Calu3 (cell line): Measurements from ENCODE around the gene APOC3. TPM values are rescaled to one million over a fixed set of nuclear protein-coding genes. Genes with fewer than 3 reads are reported as not detected.

Experiments used
- BruUV-seq: library from RNA; stranded (reverse); fragments of 400-500 nt; replicated peaks from 2 replicates; lab custom pipeline; 2021; lab: Mats Ljungman, UMichigan
- CTCF ChIA-PET: fragments of 300-600 bp; sonication (Branson Sonifier 250); formaldehyde crosslinking; loops from one replicate; lab custom pipeline; 2022; ENCODE audit warnings: antibody characterized with exemption; lab: Charles Lee
- DNase-seq: peaks from one replicate; pipeline ENCODE4 v3.0.0; 2022
- H3K27ac Mint-ChIP-seq: one replicate; pipeline ENCODE4 v1.8.0; 2022; ENCODE audit warnings: mixed read lengths; ENCODE audit not compliant: unreplicated experiment
- H3K27me3 Mint-ChIP-seq: one replicate; pipeline ENCODE4 v1.8.0; 2022; ENCODE audit warnings: mixed read lengths; ENCODE audit not compliant: unreplicated experiment
- H3K36me3 Mint-ChIP-seq: one replicate; pipeline ENCODE4 v1.8.0; 2022; ENCODE audit warnings: mild to moderate bottlenecking, moderate library complexity, mixed read lengths; ENCODE audit not compliant: insufficient read depth, unreplicated experiment
- H3K4me1 Mint-ChIP-seq: one replicate; pipeline ENCODE4 v1.8.0; 2022; ENCODE audit warnings: mild to moderate bottlenecking, low read depth, mixed read lengths; ENCODE audit not compliant: unreplicated experiment
- H3K4me3 Mint-ChIP-seq: one replicate; pipeline ENCODE4 v1.8.0; 2022; ENCODE audit warnings: mild to moderate bottlenecking, low read depth, moderate library complexity, mixed read lengths; ENCODE audit not compliant: unreplicated experiment
- H3K9me3 Mint-ChIP-seq: one replicate; pipeline ENCODE4 v1.8.0; 2022; ENCODE audit warnings: low read depth, mixed read lengths; ENCODE audit not compliant: unreplicated experiment
- intact Hi-C: fragments of 100-400 bp; cut with micrococcal nuclease; formaldehyde crosslinking; loops from one replicate; pipeline ENCODE4 v1.10.0; 2022; ENCODE audit not compliant: unreplicated experiment
- total RNA-seq: library from RNA; stranded (reverse); gene quantifications from 2 replicates; pipeline ENCODE4 v1.2.3, GENCODE V29; 2022
- TF ChIP-seq, protein P1 (sequence below): fragments of 200-600 bp; IDR thresholded peaks from one replicate; pipeline ENCODE4 v1.8.0; 2022; ENCODE audit warnings: antibody characterized with exemption; ENCODE audit not compliant: unreplicated experiment

Gene APOC3
- total RNA-seq, 1 experiment from 2014 or later = not detected

DNA sequence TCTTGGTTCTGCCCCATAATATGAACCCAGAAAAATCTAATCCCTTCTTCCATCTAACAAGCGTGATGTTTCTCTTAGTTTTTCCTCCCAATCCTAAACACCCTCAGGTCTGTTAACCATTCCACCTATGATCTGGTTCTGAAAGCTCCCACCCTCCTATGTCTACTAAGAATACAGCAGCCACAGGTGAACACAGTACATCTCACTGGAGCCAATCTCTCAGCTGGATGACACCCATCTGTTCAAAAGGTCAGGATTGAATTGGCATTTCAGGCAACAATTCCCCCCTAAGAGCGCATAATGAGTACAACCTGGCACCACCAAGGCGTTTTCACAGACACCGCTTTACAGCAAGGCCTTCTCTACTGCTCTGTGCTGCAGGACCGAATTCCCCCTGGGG is 26.7 kb downstream of the APOC3 start:
- intact Hi-C loops = no loop called here
- CTCF ChIA-PET = no interaction called here
- Mint-ChIP-seq H3K4me1 (peaks cover 8% of the 10 kb centered on the region), H3K4me3 (no peak overlapping the region), H3K27ac (no peak overlapping the region), H3K9me3 (no peaks in the 10 kb centered on the region), H3K27me3 (no peaks in the 10 kb centered on the region), H3K36me3 (no peaks in the 10 kb centered on the region)
- no peak for DNase-seq
- BruUV-seq = no TSS peak
- TF ChIP-seq, protein P1, sequence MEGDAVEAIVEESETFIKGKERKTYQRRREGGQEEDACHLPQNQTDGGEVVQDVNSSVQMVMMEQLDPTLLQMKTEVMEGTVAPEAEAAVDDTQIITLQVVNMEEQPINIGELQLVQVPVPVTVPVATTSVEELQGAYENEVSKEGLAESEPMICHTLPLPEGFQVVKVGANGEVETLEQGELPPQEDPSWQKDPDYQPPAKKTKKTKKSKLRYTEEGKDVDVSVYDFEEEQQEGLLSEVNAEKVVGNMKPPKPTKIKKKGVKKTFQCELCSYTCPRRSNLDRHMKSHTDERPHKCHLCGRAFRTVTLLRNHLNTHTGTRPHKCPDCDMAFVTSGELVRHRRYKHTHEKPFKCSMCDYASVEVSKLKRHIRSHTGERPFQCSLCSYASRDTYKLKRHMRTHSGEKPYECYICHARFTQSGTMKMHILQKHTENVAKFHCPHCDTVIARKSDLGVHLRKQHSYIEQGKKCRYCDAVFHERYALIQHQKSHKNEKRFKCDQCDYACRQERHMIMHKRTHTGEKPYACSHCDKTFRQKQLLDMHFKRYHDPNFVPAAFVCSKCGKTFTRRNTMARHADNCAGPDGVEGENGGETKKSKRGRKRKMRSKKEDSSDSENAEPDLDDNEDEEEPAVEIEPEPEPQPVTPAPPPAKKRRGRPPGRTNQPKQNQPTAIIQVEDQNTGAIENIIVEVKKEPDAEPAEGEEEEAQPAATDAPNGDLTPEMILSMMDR = no peak

DNA sequence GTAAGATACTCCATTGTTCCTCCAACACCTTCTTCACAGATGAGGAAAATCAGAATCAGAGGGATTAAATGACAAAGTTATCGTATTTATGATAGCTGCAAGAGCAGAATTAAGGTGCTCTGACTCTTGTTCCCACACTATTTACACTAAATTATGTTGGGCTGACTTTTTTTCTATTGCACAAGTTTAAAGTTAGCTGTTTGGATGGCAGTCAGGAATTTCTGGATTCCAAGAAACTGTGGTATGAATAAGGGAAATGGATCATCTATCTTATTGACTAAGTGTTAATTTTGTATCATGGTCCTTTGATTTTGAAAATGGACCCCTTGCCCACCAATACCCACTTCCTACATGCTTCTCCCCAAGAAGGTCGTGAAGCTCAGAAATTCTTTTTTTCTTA is 27.6 kb downstream of the APOC3 start:
- Mint-ChIP-seq H3K27ac (no peak overlapping the region), H3K36me3 (no peaks in the 10 kb centered on the region), H3K9me3 (no peaks in the 10 kb centered on the region), H3K4me1 (peaks cover 7% of the 10 kb centered on the region), H3K4me3 (no peak overlapping the region), H3K27me3 (no peaks in the 10 kb centered on the region)
- intact Hi-C loops = no loop called here
- no TSS peak for BruUV-seq
- DNase-seq = no peak
- TF ChIP-seq, protein P1 = no peak
- CTCF ChIA-PET = no interaction called here

DNA sequence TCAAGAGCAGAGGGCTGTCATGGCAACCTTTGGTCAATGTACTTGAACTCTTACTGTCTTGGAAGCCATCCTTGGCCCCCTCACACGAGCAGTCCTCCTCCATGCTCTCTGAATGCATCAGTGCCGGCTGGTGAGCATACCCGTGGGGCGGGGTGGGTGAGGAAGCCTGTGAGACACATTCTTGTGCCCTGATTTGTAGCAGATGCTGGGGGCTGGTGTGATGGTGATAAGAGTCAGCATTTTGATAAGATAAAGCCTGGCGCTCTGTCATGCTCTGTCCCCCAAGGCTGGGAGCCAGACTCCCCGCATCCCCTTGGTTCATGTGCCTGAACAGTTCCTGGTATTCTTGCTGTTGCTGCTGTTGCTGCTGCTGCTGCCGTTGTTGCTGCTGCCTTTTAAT is 28.2 kb downstream of the APOC3 start:
- TF ChIP-seq, protein P1 = no peak
- H3K27me3 Mint-ChIP-seq = no peaks in the 10 kb centered on the region
- CTCF ChIA-PET = no interaction called here
- no peaks in the 10 kb centered on the region for H3K36me3 Mint-ChIP-seq
- intact Hi-C loops = no loop called here
- no peaks in the 10 kb centered on the region for H3K9me3 Mint-ChIP-seq
- H3K27ac Mint-ChIP-seq = no peak overlapping the region
- DNase-seq = no peak
- no peak overlapping the region for H3K4me3 Mint-ChIP-seq
- peaks cover 1% of the 10 kb centered on the region for H3K4me1 Mint-ChIP-seq
- BruUV-seq = no TSS peak

DNA sequence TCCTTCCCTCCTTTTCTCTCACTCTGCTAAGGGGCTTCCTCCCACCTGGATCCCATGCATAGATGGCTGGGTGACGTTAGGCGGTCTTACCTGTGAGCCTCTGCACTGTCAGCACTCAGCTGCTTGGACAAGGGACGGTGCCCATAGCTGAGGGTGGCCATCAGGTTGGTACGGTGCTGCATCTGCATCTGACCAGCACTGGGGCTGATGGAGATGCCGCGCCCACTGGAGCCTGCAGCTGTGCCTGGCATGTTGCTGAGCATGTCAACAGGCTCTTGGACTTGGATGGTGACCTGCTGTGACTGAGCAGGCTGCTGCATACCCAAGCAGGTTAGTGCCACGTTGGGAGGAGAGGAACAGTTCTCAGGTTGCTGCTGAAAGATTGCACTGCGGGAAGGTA is 29.5 kb downstream of the APOC3 start:
- Mint-ChIP-seq H3K9me3 (no peaks in the 10 kb centered on the region), H3K27ac (no peak overlapping the region), H3K4me3 (no peak overlapping the region), H3K4me1 (no peaks in the 10 kb centered on the region), H3K36me3 (peaks cover 2% of the 10 kb centered on the region), H3K27me3 (no peaks in the 10 kb centered on the region)
- no TSS peak for BruUV-seq
- DNase-seq = no peak
- TF ChIP-seq, protein P1 = no peak
- CTCF ChIA-PET = no interaction called here
- intact Hi-C loops = no loop called here

DNA sequence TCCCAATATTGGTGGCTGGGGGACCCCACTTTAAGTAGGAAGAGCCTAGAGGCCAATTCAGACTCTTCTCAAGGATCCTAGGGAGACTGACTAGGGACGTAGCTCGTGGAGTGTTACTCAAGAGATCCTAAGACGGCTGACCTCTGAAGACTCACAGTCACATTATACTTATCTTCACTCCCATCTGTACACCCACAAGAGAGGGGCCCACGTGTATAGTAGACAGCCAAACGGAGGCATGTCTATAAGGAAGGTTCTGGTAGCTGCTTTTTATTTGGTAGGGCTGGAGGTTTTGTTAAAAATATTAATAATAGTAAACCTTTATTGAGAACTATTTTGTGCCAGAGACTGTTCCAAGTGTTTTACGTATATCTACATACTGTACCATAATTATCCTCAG is 30.6 kb downstream of the APOC3 start:
- Mint-ChIP-seq H3K9me3 (no peaks in the 10 kb centered on the region), H3K27me3 (no peaks in the 10 kb centered on the region), H3K4me1 (no peaks in the 10 kb centered on the region), H3K4me3 (no peak overlapping the region), H3K27ac (no peak overlapping the region), H3K36me3 (peaks cover 6% of the 10 kb centered on the region)
- CTCF ChIA-PET = no interaction called here
- no peak for DNase-seq
- TF ChIP-seq, protein P1 = no peak
- BruUV-seq = no TSS peak
- intact Hi-C loops = no loop called here
